HEK293 (cell line): ENCODE results near the gene CFAP46.

Experiments
- CTCF ChIP-seq: fragments of 450-650 bp; formaldehyde crosslinking; IDR thresholded peaks from 2 replicates; pipeline ENCODE4 v1.5.1; 2016; ENCODE audit warnings: missing biosample characterization, missing genetic modification characterization
- KLF16 ChIP-seq: fragments of 450-650 bp; formaldehyde crosslinking; IDR thresholded peaks from 2 replicates; pipeline ENCODE4 v1.5.1; 2017; ENCODE audit warnings: missing biosample characterization, missing genetic modification characterization
- PRDM10 ChIP-seq: fragments of 450-650 bp; formaldehyde crosslinking; IDR thresholded peaks from 2 replicates; pipeline ENCODE4 v1.5.1; 2016; ENCODE audit warnings: missing biosample characterization, missing genetic modification characterization
- ZNF274 ChIP-seq, 2 experiments: fragments of 200-500 bp in 1 of 2; fragments of 450-650 bp in 1 of 2; sonication (Bioruptor generic) in 1 of 2; formaldehyde crosslinking in 1 of 2; IDR thresholded peaks; 2 replicates each; pipeline versions ENCODE4 v1.5.1 to v1.6.1; 2014 to 2016; ENCODE audit warnings: borderline replicate concordance in 1 of 2, inconsistent platforms in 1 of 2, low read length in 1 of 2, missing biosample characterization in 1 of 2, missing genetic modification characterization in 1 of 2
- ZNF488 ChIP-seq: fragments of 450-650 bp; formaldehyde crosslinking; IDR thresholded peaks from 2 replicates; pipeline ENCODE4 v1.5.1; 2016; ENCODE audit warnings: missing biosample characterization, missing genetic modification characterization
- ZNF529 ChIP-seq: fragments of 450-650 bp; formaldehyde crosslinking; IDR thresholded peaks from 2 replicates; pipeline ENCODE4 v1.5.1; 2017; ENCODE audit warnings: missing genetic modification characterization, missing biosample characterization; ENCODE audit not compliant: insufficient replicate concordance
- ZNF561 ChIP-seq: fragments of 450-650 bp; IDR thresholded peaks from 2 replicates; pipeline ENCODE4 v1.5.1; 2018; ENCODE audit warnings: missing biosample characterization, missing genetic modification characterization, borderline replicate concordance
- ZNF624 ChIP-seq: fragments of 450-650 bp; formaldehyde crosslinking; IDR thresholded peaks from 2 replicates; pipeline ENCODE4 v1.5.1; 2017; ENCODE audit warnings: missing biosample characterization, missing genetic modification characterization
- ZNF701 ChIP-seq: fragments of 450-650 bp; formaldehyde crosslinking; IDR thresholded peaks from 2 replicates; pipeline ENCODE4 v1.5.1; 2016; ENCODE audit warnings: missing biosample characterization, missing genetic modification characterization
- ZNF76 ChIP-seq: fragments of 450-650 bp; formaldehyde crosslinking; IDR thresholded peaks from 2 replicates; pipeline ENCODE4; 2016; ENCODE audit warnings: low read depth, missing biosample characterization, missing genetic modification characterization, borderline replicate concordance

- no peak for TF ChIP-seq ZNF701 (tag by site-specific recombination)
- TF ChIP-seq ZNF76: no peak
- TF ChIP-seq CTCF: no peak
- no peak for TF ChIP-seq ZNF274 (IDR thresholded peaks at IDR 0.05; ENCODE audit: low read length)
- TF ChIP-seq ZNF274 (tag by site-specific recombination; IDR thresholded peaks at IDR 0.05; ENCODE audit: borderline replicate concordance): no peak
- no peak for TF ChIP-seq ZNF624 (tag by site-specific recombination)
- TF ChIP-seq PRDM10 (tag by site-specific recombination): no peak
- TF ChIP-seq ZNF529 (tag by site-specific recombination): no peak
- no peak for TF ChIP-seq KLF16 (tag by site-specific recombination)
- no peak for TF ChIP-seq ZNF561
- no peak for TF ChIP-seq ZNF488
These were observed 23.2 kb upstream of the CFAP46 start for GRCh38 chr10:132965411-132966057.
